SK-N-SH (cell line): Measurements from ENCODE around the gene KLHDC8A. TPM values are rescaled to one million over a fixed set of nuclear protein-coding genes. Genes with fewer than 3 reads are reported as not detected.

Experiments
- CTCF ChIA-PET: fragments of 300-600, 350-600 bp; formaldehyde crosslinking; extraction: SDS; loops from one replicate; lab custom pipeline; 2021; lab: Yijun Ruan, JAX
- POLR2A ChIA-PET: fragments of 350-600 bp; sonication (Branson Sonifier 250); formaldehyde crosslinking; extraction: SDS; loops from one replicate; lab custom pipeline; 2020; ENCODE audit warnings: antibody characterized with exemption, inconsistent platforms; lab: Yijun Ruan, JAX
- DNase-seq: peaks from one replicate; pipeline ENCODE4 v3.0.0; 2012
- H2AFZ ChIP-seq: fragments of 200-600 bp; sonication (generic); 2 replicates; pipeline ENCODE4 v1.8.1; 2016; ENCODE audit warnings: antibody characterized with exemption, mild to moderate bottlenecking, low read depth
- H3F3A ChIP-seq: fragments of 200-600 bp; sonication (generic); replicated peaks from 2 replicates; pipeline ENCODE3; 2016; ENCODE audit warnings: antibody characterized with exemption, mild to moderate bottlenecking; ENCODE audit not compliant: insufficient read depth
- H3K27ac ChIP-seq, 2 experiments: fragments of 200-500 bp in 1 of 2; fragments of 200-600 bp in 1 of 2; sonication (Bioruptor generic) in 1 of 2; sonication (generic), shearing (Covaris generic) in 1 of 2; 2 replicates each; pipeline versions ENCODE4 v1.5.1 to v1.6.1; 2014 to 2016; ENCODE audit warnings: low read depth in 2 of 2, inconsistent platforms in 1 of 2, low read length in 1 of 2, mild to moderate bottlenecking in 1 of 2, mixed read lengths in 1 of 2
- H3K27me3 ChIP-seq: fragments of 200-600 bp; sonication (generic), shearing (Covaris generic); 2 replicates; pipeline ENCODE4 v1.6.1; 2016; ENCODE audit warnings: mixed run types; ENCODE audit not compliant: insufficient read depth
- H3K36me3 ChIP-seq, 2 experiments: fragments of 200-500 bp in 1 of 2; fragments of 200-600 bp in 1 of 2; sonication (Bioruptor generic) in 1 of 2; sonication (generic) in 1 of 2; replicated peaks in 1 of 2; 2 replicates each; pipeline versions ENCODE3 to v1.5.1; 2014 to 2016; ENCODE audit warnings: low read length in 1 of 2, mild to moderate bottlenecking in 1 of 2; ENCODE audit not compliant: insufficient read depth in 2 of 2, control insufficient read depth in 1 of 2
- H3K4me1 ChIP-seq, 2 experiments: fragments of 200-500 bp in 1 of 2; fragments of 200-600 bp in 1 of 2; sonication (Bioruptor generic) in 1 of 2; sonication (generic), shearing (Covaris generic) in 1 of 2; 2 replicates each; pipeline versions ENCODE4 v1.5.1 to v1.6.1; 2014 to 2016; ENCODE audit warnings: low read depth in 1 of 2, low read length in 1 of 2, mixed run types in 1 of 2; ENCODE audit not compliant: insufficient read depth in 2 of 2, control insufficient read depth in 1 of 2
- H3K4me2 ChIP-seq: fragments of 200-600 bp; sonication (generic), shearing (Covaris generic); 2 replicates; pipeline ENCODE4 v1.6.1; 2017; ENCODE audit warnings: mixed run types
- H3K4me3 ChIP-seq, 2 experiments: fragments of 200-500 bp in 1 of 2; fragments of 200-600 bp in 1 of 2; sonication (Bioruptor generic) in 1 of 2; sonication (generic), shearing (Covaris generic) in 1 of 2; 2 replicates each; pipeline versions ENCODE4 v1.5.1 to v1.8.1; 2014 to 2016; ENCODE audit warnings: low read depth in 2 of 2, inconsistent platforms in 1 of 2, low read length in 1 of 2, mild to moderate bottlenecking in 1 of 2, mixed read lengths in 1 of 2, moderate library complexity in 1 of 2
- H3K79me2 ChIP-seq: fragments of 200-600 bp; sonication (generic); 2 replicates; pipeline ENCODE4 v1.8.1; 2017; ENCODE audit warnings: mild to moderate bottlenecking; ENCODE audit not compliant: insufficient read depth
- H3K9ac ChIP-seq: fragments of 200-600 bp; sonication (generic); 2 replicates; pipeline ENCODE4 v1.6.1; 2017; ENCODE audit warnings: mixed run types
- H3K9me2 ChIP-seq: fragments of 200-600 bp; sonication (generic); 2 replicates; pipeline ENCODE4 v1.6.1; 2017; ENCODE audit warnings: mixed run types
- H3K9me3 ChIP-seq: fragments of 200-600 bp; sonication (generic); 2 replicates; pipeline ENCODE4 v1.6.1; 2017; ENCODE audit warnings: mixed run types, mild to moderate bottlenecking, moderate library complexity
- H4K20me1 ChIP-seq: fragments of 200-600 bp; sonication (generic); 2 replicates; pipeline ENCODE4 v1.6.1; 2017; ENCODE audit warnings: mild to moderate bottlenecking, mixed run types; ENCODE audit not compliant: insufficient read depth
- CHD2 ChIP-seq: fragments of 150-350 bp; IDR thresholded peaks from 2 replicates; pipeline ENCODE4 v1.6.1; 2018; ENCODE audit warnings: low read length; ENCODE audit not compliant: partially characterized antibody
- CTCF ChIP-seq: fragments of 200-600 bp; sonication (generic); IDR thresholded peaks from 2 replicates; pipeline ENCODE4 v1.6.1; 2017; ENCODE audit warnings: antibody characterized with exemption, mild to moderate bottlenecking, moderate library complexity
- GABPA ChIP-seq: IDR thresholded peaks from 2 replicates; pipeline ENCODE4 v1.4.0; 2012; ENCODE audit warnings: low read depth, mild to moderate bottlenecking
- JUND ChIP-seq: IDR thresholded peaks from 2 replicates; pipeline ENCODE4 v1.4.0; 2012
- MXI1 ChIP-seq: IDR thresholded peaks from 2 replicates; pipeline ENCODE4 v1.6.1; 2012; ENCODE audit warnings: mild to moderate bottlenecking, low read depth, low read length, improper control_type of control experiment
- RAD21 ChIP-seq: IDR thresholded peaks from 2 replicates; pipeline ENCODE4 v1.6.1; 2012; ENCODE audit warnings: mild to moderate bottlenecking, low read length
- REST ChIP-seq: IDR thresholded peaks from 2 replicates; pipeline ENCODE4 v1.6.1; 2012; ENCODE audit warnings: mild to moderate bottlenecking, low read depth, low read length, moderate library complexity
- RFX5 ChIP-seq: IDR thresholded peaks from 2 replicates; pipeline ENCODE4 v1.6.1; 2012; ENCODE audit warnings: mild to moderate bottlenecking, improper control_type of control experiment, low read length
- RXRA ChIP-seq: IDR thresholded peaks from 2 replicates; pipeline ENCODE4 v1.4.0; 2012; ENCODE audit warnings: low read depth, mild to moderate bottlenecking, borderline replicate concordance
- SIN3A ChIP-seq: IDR thresholded peaks from 2 replicates; pipeline ENCODE4 v1.6.1; 2012; ENCODE audit warnings: low read depth, mild to moderate bottlenecking, low read length, moderate library complexity, borderline replicate concordance
- TCF12 ChIP-seq: IDR thresholded peaks from 2 replicates; pipeline ENCODE4 v1.4.0; 2012
- TEAD4 ChIP-seq: IDR thresholded peaks from 2 replicates; pipeline ENCODE4 v1.4.0; 2012; ENCODE audit warnings: mild to moderate bottlenecking, borderline replicate concordance; ENCODE audit not compliant: insufficient read depth
- USF2 ChIP-seq: fragments of 150-350 bp; IDR thresholded peaks from 2 replicates; pipeline ENCODE4 v1.6.1; 2017; ENCODE audit warnings: antibody characterized with exemption, low read length, low read depth, borderline replicate concordance
- WGBS: methylation state at CpG from one replicate; pipeline ENCODE4 v1.1.6; 2017; ENCODE audit warnings: low lambda C conversion rate; 5-methylcytosine and 5-hydroxymethylcytosine counted together
- polyA plus RNA-seq, 3 experiments: library from polyadenylated mRNA; depleted of rRNA; stranded (reverse); fragments of >200 nt; gene quantifications; 2 replicates each; pipeline ENCODE4 v1.2.3, GENCODE V29; 2012
- TF ChIP-seq, protein P1 (sequence below): IDR thresholded peaks from 2 replicates; pipeline ENCODE4; 2012
- TF ChIP-seq, protein P2 (sequence below): IDR thresholded peaks from 2 replicates; pipeline ENCODE4 v1.4.0; 2012; ENCODE audit warnings: low read depth

KLHDC8A gene
- polyA plus RNA-seq, 1 of the 3 experiments (the other 2 are of a cell fraction), result 0.02 TPM

DNA sequence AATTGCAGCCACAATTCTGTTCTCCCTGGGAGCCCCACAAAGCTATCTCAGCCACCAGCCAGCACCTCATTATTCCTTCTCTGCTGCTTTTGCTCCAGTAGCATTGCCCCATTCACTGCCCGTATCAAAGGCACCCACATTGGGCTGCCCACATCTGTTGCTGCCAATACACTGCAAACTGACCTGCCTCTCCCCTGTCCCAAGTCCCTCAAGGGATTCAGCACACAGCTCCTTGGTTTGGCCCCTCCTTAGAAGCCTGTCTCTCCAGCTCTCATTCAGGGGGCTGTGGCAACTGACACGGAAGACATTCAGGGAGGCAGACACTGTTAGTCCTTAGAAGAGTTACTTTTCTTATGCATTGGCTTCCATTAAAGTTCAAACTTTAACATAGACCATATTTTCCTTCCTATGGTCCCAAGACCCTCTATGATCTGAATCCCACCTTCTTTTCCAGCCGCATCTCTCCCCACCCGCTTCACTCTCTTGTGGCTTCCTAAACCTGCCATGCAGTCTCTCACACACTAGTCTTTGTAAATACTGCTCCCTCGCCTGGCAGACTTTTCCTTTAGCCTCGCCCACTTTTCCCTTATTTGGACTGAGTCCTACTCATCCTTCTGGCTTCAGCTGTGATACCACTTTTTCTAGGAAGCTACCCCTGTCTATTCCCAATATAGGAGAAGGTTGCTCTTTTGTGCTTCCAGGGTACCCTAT lies 19.3 kb upstream of the KLHDC8A start:
- TF ChIP-seq CTCF (peak; percentile 21), GABPA (no peak)

DNA sequence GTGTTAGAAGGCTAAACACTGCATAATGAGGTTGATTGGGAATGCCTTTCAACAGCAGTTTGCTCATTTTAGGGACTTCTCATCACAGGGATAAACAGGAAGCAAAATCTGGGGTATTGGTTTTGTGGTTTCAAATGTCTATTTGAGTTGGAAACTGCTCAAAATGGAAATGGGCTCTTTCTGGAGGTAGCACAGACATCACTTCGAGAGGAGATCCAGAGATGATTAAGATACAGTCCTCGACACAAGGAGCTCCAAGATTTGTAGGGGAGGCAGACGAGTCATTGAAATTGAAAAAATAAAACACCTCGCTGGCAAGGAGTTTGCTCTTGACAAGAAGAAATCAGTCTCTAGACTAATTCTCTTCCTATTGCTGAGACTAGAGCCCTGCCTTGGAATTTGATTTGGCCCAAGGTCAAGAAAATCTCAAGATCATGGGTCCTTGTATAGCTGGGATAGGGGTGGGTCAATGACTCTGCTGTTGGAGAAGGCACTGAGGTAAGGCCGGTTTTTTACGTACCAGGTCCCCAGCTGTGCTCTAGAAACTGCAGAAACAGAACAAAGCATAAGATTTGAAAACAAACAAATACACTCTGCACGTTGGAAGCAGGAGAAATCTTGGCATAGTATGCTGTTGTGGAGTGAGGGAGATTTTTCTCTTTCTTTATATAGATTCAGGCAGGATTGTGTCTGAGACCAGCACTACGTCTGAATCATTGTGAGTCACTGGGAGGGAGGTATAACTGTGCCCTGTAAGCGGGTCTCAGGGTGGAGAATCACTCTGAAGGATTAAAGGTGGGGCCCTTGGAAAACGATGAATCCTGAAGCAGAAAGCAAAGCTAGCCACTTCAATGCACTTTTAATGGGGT lies 17.7 kb upstream of the KLHDC8A start:
- no peaks in the 10 kb centered on the region for H3K9me3 ChIP-seq
- peak overlapping the region; percentile 75 for H2AFZ ChIP-seq
- H3K4me1 ChIP-seq, result peaks cover 4 to 34% of the 10 kb centered on the region in 2 experiments
- peak overlapping the region; percentile 8 to 90; a peak in 3 of 4 replicates for H3K27ac ChIP-seq
- 8% methylated on average over 10 of the region's 10 CpGs for WGBS
- peak overlapping the region; percentile 67 for H3K4me2 ChIP-seq
- POLR2A ChIA-PET, result no interaction called here
- DNase-seq, result no peak
- no peaks in the 10 kb centered on the region for H3K9me2 ChIP-seq
- H3F3A ChIP-seq, result peaks cover 36% of the 10 kb centered on the region
- no peaks in the 10 kb centered on the region for H4K20me1 ChIP-seq
- CTCF ChIA-PET, result interaction anchor here (0.6 to 3.3 kb wide), 5 partner anchors 12 to 111 kb away, joined by 3 to 16 read pairs (median 3); no protein-coding TSS in a partner anchor
- H3K27me3 ChIP-seq, result no peaks in the 10 kb centered on the region
- peak overlapping the region in 1 of 2 experiments; percentile 51; a peak in 2 of 4 replicates for H3K4me3 ChIP-seq
- H3K9ac ChIP-seq, result peak overlapping the region; percentile 49; the same call in 1 of the 2 replicates
- H3K36me3 ChIP-seq, result no peaks in the 10 kb centered on the region
- no peaks in the 10 kb centered on the region for H3K79me2 ChIP-seq
- no peak for TF ChIP-seq RXRA
- TF ChIP-seq USF2, result no peak
- no peak for TF ChIP-seq SIN3A
- TF ChIP-seq, protein P1, sequence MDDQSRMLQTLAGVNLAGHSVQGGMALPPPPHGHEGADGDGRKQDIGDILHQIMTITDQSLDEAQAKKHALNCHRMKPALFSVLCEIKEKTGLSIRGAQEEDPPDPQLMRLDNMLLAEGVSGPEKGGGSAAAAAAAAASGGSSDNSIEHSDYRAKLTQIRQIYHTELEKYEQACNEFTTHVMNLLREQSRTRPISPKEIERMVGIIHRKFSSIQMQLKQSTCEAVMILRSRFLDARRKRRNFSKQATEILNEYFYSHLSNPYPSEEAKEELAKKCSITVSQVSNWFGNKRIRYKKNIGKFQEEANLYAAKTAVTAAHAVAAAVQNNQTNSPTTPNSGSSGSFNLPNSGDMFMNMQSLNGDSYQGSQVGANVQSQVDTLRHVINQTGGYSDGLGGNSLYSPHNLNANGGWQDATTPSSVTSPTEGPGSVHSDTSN, result peak; percentile 41; the same call in 1 of the 2 replicates
- TF ChIP-seq TCF12, result peak; percentile 53; the same call in 1 of the 2 replicates
- no peak for TF ChIP-seq MXI1
- TF ChIP-seq, protein P2, sequence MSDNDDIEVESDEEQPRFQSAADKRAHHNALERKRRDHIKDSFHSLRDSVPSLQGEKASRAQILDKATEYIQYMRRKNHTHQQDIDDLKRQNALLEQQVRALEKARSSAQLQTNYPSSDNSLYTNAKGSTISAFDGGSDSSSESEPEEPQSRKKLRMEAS, result no peak
- TF ChIP-seq CHD2, result no peak
- no peak; the same call in 1 of the 2 replicates for TF ChIP-seq TEAD4
- no peak for TF ChIP-seq RAD21
- no peak for TF ChIP-seq RFX5
- TF ChIP-seq JUND, result peak; percentile 75
- TF ChIP-seq REST, result no peak

More for the DNA sequence above, 19.3 kb upstream of the KLHDC8A start:
- no peaks in the 10 kb centered on the region for H4K20me1 ChIP-seq
- CTCF ChIA-PET, result interaction anchor here (0.9 to 3.3 kb wide), 6 partner anchors 22 to 109 kb away, joined by 3 to 16 read pairs (median 3); no protein-coding TSS in a partner anchor
- POLR2A ChIA-PET, result no interaction called here
- H3K79me2 ChIP-seq, result no peaks in the 10 kb centered on the region
- no peaks in the 10 kb centered on the region for H3K9me3 ChIP-seq
- H3K9me2 ChIP-seq, result no peaks in the 10 kb centered on the region
- H3F3A ChIP-seq, result peaks cover 36% of the 10 kb centered on the region
- no peak overlapping the region for H3K4me3 ChIP-seq
- no peak for DNase-seq
- H3K4me1 ChIP-seq, result peaks cover 4 to 34% of the 10 kb centered on the region in 2 experiments
- no peaks in the 10 kb centered on the region for H3K36me3 ChIP-seq
- peak overlapping the region; percentile 36 for H3K4me2 ChIP-seq
- H3K27me3 ChIP-seq, result no peaks in the 10 kb centered on the region
- H3K27ac ChIP-seq, result no peak overlapping the region
- peak overlapping the region; percentile 61; the same call in 1 of the 2 replicates for H2AFZ ChIP-seq
- no peak overlapping the region for H3K9ac ChIP-seq
- 43% methylated on average over 6 of the region's 6 CpGs for WGBS
